ENCODE results near the gene ANKRD7. TPM values are rescaled to one million over a fixed set of nuclear protein-coding genes. Genes with fewer than 3 reads are reported as not detected.

The ANKRD7 gene
- total RNA-seq, 2 donors from 2014 or later = 0.79 to 1.1 TPM

DNA sequence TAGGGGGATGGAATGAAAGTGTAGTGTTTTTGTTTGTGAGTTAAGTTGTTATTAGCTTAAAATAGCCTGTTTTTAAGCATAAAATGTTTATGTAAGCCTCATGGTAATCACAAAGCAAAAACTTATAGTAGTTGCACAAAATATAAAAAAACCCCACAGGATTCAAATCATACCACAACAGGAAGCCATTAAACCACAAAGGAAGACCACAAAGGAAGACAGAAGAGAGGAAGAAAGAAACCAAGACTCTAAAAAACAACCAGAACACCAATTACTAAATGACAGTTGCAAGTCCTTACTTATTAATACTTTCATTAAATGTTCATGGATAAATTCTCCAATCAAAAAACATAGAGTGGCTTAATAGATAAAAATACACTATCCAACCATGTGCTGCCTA, 63.6 kb downstream of the ANKRD7 start:
- H3K9me3 ChIP-seq = no peaks in the 10 kb centered on the region
- no peak for TF ChIP-seq CTCF (IDR thresholded peaks at IDR 0.05)
- no peak overlapping the region for H3K27ac ChIP-seq
- no peaks in the 10 kb centered on the region for H3K4me1 ChIP-seq
- DNase-seq (ENCODE audit: low spot score) = no peak
- no peak overlapping the region for H3K4me3 ChIP-seq
- no peaks in the 10 kb centered on the region for H3K27me3 ChIP-seq
- no peaks in the 10 kb centered on the region for H3K36me3 ChIP-seq

GRCh38 chr7:118289476-118289875, 65.0 kb downstream of the ANKRD7 start:
- Histone ChIP-seq H3K36me3 (no peaks in the 10 kb centered on the region), H3K4me1 (no peaks in the 10 kb centered on the region), H3K27me3 (no peaks in the 10 kb centered on the region), H3K4me3 (no peak overlapping the region), H3K9me3 (no peaks in the 10 kb centered on the region), H3K27ac (no peak overlapping the region)
- no peak for TF ChIP-seq CTCF (IDR thresholded peaks at IDR 0.05)
- no peak for DNase-seq (ENCODE audit: low spot score)

Other genes starting within 250 kb of the ANKRD7 start
- gene LSM8, start 40.5 kb upstream of the ANKRD7 start, total RNA-seq = 10 to 100 TPM; 13.4 to 17.3 TPM

All from right atrium auricular region (tissue), 2 donors.